Adrenal gland (tissue), 5 donors: Measurements from ENCODE around the gene CIC.

Experiments
- POLR2A ChIP-seq, 2 donors: fragments of 450-650 bp; IDR thresholded peaks; one replicate each; pipeline ENCODE4 v1.6.1; 2017; ENCODE audit warnings: antibody characterized with exemption in 2 of 2, mild to moderate bottlenecking in 2 of 2, moderate library complexity in 1 of 2
- TF ChIP-seq, protein P1 (sequence below), 6 experiments: fragments of 450-650 bp in 4 of 6; fragments of 200-600 bp in 2 of 6; sonication (generic) in 1 of 6; IDR thresholded peaks; 1 replicate in 5 of 6; 2 replicates in 1 of 6; pipeline versions ENCODE4 v1.5.1 to v1.8.0; 2016 to 2021; ENCODE audit warnings: antibody characterized with exemption in 6 of 6, mild to moderate bottlenecking in 2 of 6, moderate library complexity in 1 of 6
- donor health status: DM: no; HTN: no; CAD: no.

DNA sequence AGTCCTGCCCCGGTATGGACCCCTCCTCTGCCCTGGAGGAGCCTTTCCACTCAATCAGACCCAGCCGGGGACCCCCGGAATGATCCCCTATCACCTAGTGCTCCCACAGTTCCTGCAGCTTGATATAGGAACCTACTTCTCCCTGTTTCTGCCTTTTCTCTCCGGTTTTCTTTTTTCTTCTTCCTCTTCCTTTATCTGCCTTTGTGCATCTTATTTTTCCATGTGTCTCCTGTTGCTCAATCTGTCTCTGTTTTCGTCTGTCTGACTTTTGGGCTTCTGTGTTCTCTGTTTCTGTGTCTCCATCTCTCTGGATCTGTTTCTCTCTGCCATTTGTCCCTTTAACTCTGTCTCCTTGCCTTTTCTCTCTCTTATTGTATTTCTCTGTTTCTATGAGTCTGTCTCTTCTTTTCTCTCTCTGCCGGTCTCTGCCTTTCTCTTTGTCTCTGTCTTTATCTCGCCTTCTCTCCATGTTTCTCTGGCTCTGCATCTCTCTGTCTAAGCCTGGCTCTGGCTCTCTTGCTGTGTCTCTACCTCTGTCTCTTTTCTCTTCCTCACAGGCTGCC lies 66.4 kb downstream of the CIC start:
- TF ChIP-seq POLR2A (IDR thresholded peaks at IDR 0.05) = no peak
- TF ChIP-seq, protein P1, sequence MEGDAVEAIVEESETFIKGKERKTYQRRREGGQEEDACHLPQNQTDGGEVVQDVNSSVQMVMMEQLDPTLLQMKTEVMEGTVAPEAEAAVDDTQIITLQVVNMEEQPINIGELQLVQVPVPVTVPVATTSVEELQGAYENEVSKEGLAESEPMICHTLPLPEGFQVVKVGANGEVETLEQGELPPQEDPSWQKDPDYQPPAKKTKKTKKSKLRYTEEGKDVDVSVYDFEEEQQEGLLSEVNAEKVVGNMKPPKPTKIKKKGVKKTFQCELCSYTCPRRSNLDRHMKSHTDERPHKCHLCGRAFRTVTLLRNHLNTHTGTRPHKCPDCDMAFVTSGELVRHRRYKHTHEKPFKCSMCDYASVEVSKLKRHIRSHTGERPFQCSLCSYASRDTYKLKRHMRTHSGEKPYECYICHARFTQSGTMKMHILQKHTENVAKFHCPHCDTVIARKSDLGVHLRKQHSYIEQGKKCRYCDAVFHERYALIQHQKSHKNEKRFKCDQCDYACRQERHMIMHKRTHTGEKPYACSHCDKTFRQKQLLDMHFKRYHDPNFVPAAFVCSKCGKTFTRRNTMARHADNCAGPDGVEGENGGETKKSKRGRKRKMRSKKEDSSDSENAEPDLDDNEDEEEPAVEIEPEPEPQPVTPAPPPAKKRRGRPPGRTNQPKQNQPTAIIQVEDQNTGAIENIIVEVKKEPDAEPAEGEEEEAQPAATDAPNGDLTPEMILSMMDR (IDR thresholded peaks at IDR 0.05) = no peak
